HFFc6 (cell line): ENCODE measurements around the gene IGFBP6. TPM values are rescaled to one million over a fixed set of nuclear protein-coding genes. Genes with fewer than 3 reads are reported as not detected.
A peak's percentile ranks its signal among the peaks of the same experiment; 100 is the strongest.

Source experiments
- DNase-seq: peaks from one replicate; pipeline ENCODE4 v3.0.0-alpha.2; 2018
- H3K27ac Mint-ChIP-seq: 2 replicates; pipeline ENCODE4 v1.8.0; 2020; ENCODE audit warnings: mild to moderate bottlenecking, mixed read lengths
- H3K27me3 Mint-ChIP-seq: 2 replicates; pipeline ENCODE4 v1.8.0; 2021; ENCODE audit warnings: mild to moderate bottlenecking, moderate library complexity, mixed read lengths; ENCODE audit not compliant: insufficient read depth
- H3K36me3 Mint-ChIP-seq: 2 replicates; pipeline ENCODE4 v1.8.0; 2021; ENCODE audit warnings: low read depth, mixed read lengths
- H3K4me1 Mint-ChIP-seq: 2 replicates; pipeline ENCODE4 v1.8.0; 2020; ENCODE audit warnings: low read depth, mixed read lengths
- H3K4me3 Mint-ChIP-seq: 2 replicates; pipeline ENCODE4 v1.8.0; 2020; ENCODE audit warnings: mild to moderate bottlenecking, moderate library complexity, mixed read lengths
- H3K9me3 Mint-ChIP-seq: 2 replicates; pipeline ENCODE4 v1.8.0; 2020; ENCODE audit warnings: mild to moderate bottlenecking, mixed read lengths
- CTCF ChIP-seq: fragments of 200-600 bp; sonication (generic); IDR thresholded peaks from 2 replicates; pipeline ENCODE4 v1.5.0; 2021; ENCODE audit warnings: antibody characterized with exemption, mild to moderate bottlenecking
- total RNA-seq, 6 experiments: library from RNA; stranded (reverse); fragmentation: NEBNext Ultra II Directional; extraction: Animal tissue kit (Norgen Biotek cat#: 25700); gene quantifications; 2 replicates in 1 of 6; 3 replicates in 5 of 6; pipeline ENCODE4 v1.2.3, GENCODE V29; 2021

Gene IGFBP6
- total RNA-seq, 6 experiments from 2014 or later, result 317 to 444 (median 430) TPM

DNA sequence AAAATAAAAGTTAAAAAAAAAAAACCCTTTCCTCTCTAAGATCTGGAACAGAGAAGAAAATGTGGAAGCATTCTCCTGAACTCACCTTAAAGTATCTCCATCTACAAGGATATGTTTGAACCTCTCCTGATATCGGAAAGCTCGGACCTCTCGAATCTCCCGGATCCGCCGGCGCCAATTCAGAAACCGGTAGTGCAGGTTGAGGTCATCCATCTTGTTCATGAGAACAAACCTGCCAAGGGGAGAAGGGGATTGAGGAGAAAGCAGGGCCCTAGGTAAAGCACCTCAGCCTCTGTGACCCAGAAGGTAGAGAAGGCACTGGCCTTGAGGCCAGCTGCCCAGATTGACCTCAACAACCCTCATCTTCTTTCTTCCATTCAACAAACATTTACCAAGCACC, 20.4 kb upstream of the IGFBP6 start:
- DNase-seq, result no peak
- H3K9me3 Mint-ChIP-seq, result no peaks in the 10 kb centered on the region
- peak overlapping the region; percentile 99; the same call in 1 of the 2 replicates for H3K27ac Mint-ChIP-seq
- peaks cover 47% of the 10 kb centered on the region for H3K4me1 Mint-ChIP-seq
- TF ChIP-seq CTCF, result no peak
- H3K4me3 Mint-ChIP-seq, result peak overlapping the region; percentile 94; the same call in 1 of the 2 replicates
- H3K36me3 Mint-ChIP-seq, result peaks cover 29% of the 10 kb centered on the region
- peaks cover 5% of the 10 kb centered on the region for H3K27me3 Mint-ChIP-seq

- Mint-ChIP-seq H3K4me1 (peaks cover 38% of the 10 kb centered on the region), H3K4me3 (peak overlapping the region; percentile 94), H3K27me3 (peaks cover 4% of the 10 kb centered on the region), H3K27ac (peak overlapping the region; percentile 99), H3K9me3 (no peaks in the 10 kb centered on the region), H3K36me3 (peaks cover 19% of the 10 kb centered on the region)
- peak; percentile 37 for TF ChIP-seq CTCF
- DNase-seq, result no peak
Observed at GRCh38 chr12:53078425-53079225, 18.8 kb upstream of the IGFBP6 start.

GRCh38 chr12:53079226-53080117, 18.0 kb upstream of the IGFBP6 start, which contains the start of gene SPRYD3:
SPRYD3 (minus strand) TSS chr12:53079390; CDS start chr12:53079333, 57 bp downstream.
- Mint-ChIP-seq H3K27me3 (peaks cover 4% of the 10 kb centered on the region), H3K4me3 (peak within 1 kb of the TSS; percentile 94), H3K9me3 (no peaks in the 10 kb centered on the region), H3K27ac (peak within 1 kb of the TSS; percentile 99), H3K36me3 (peaks cover 12% of the 10 kb centered on the region), H3K4me1 (peaks cover 38% of the 10 kb centered on the region)
- DNase-seq, result peak; percentile 95
- no peak for TF ChIP-seq CTCF

- H3K4me3 Mint-ChIP-seq, result no peak overlapping the region
- H3K27ac Mint-ChIP-seq, result no peak overlapping the region
- no peak for DNase-seq
- H3K9me3 Mint-ChIP-seq, result no peaks in the 10 kb centered on the region
- no peaks in the 10 kb centered on the region for H3K27me3 Mint-ChIP-seq
- no peak for TF ChIP-seq CTCF
- peaks cover 31% of the 10 kb centered on the region for H3K4me1 Mint-ChIP-seq
- H3K36me3 Mint-ChIP-seq, result peaks cover 1% of the 10 kb centered on the region
Observed at GRCh38 chr12:53082637-53083175, 14.8 kb upstream of the IGFBP6 start.

DNA sequence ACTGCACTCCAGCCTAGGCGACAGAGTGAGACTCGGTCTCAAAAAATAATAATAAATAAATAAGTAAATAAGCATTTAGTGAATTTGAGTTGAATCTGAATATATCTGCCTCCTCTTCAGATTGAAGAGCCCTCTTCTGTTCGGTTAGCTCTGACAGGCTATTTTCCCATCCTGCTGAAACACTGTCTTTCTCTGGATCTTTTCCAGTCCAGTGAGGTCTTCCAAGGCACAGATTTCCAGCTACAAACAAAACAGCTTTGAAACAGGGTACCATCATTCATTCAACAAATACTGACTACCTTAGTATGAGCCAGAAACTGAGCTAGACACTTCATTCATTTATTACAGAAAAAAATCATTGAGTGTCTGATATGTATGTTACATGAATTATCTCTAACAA, 11.1 kb upstream of the IGFBP6 start:
- Mint-ChIP-seq H3K36me3 (0 out of 2 replicates have a peak, but pooled peaks cover 6% of the 10 kb centered on the region), H3K9me3 (no peaks in the 10 kb centered on the region), H3K4me3 (no peak overlapping the region), H3K27ac (no peak overlapping the region), H3K27me3 (peaks cover 2% of the 10 kb centered on the region; the same call in 1 of the 2 replicates), H3K4me1 (peaks cover 18% of the 10 kb centered on the region)
- no peak for DNase-seq
- TF ChIP-seq CTCF, result no peak
